H1 (cell line): Measurements from ENCODE around the gene TIMM8A.

Experiments used
- CTCF ChIP-seq, 3 experiments: IDR thresholded peaks; 1 replicate in 2 of 3; 2 replicates in 1 of 3; pipeline versions ENCODE4 v1.5.1 to v1.6.1; 2011; ENCODE audit warnings: low read length in 3 of 3, mild to moderate bottlenecking in 3 of 3, inconsistent platforms in 2 of 3, low read depth in 1 of 3, moderate library complexity in 1 of 3; ENCODE audit not compliant: insufficient read depth in 1 of 3; ENCODE audit errors: control extremely low read depth in 1 of 3
- EP300 ChIP-seq, 2 experiments: IDR thresholded peaks; 1 replicate in 1 of 2; 2 replicates in 1 of 2; pipeline ENCODE4 v1.6.1; 2011 to 2012; ENCODE audit warnings: low read depth in 2 of 2, low read length in 2 of 2, mild to moderate bottlenecking in 2 of 2, borderline replicate concordance in 1 of 2, inconsistent platforms in 1 of 2, moderate library complexity in 1 of 2
- MAFK ChIP-seq: IDR thresholded peaks from 2 replicates; pipeline ENCODE4 v1.6.1; 2012; ENCODE audit warnings: low read depth, mild to moderate bottlenecking, improper control_type of control experiment, low read length
- PHF8 ChIP-seq: fragments of 200-600 bp; sonication (generic); conservative IDR thresholded peaks from 2 replicates; pipeline ENCODE4 v1.7.1; 2012; ENCODE audit warnings: low read depth, mild to moderate bottlenecking, inconsistent platforms, low read length, moderate library complexity
- SRF ChIP-seq: IDR thresholded peaks from 2 replicates; pipeline ENCODE4 v1.6.1; 2011; ENCODE audit warnings: mild to moderate bottlenecking, low read depth, low read length, moderate library complexity
- YY1 ChIP-seq: IDR thresholded peaks from 2 replicates; pipeline ENCODE4 v1.6.1; 2011; ENCODE audit warnings: low read depth, mild to moderate bottlenecking, low read length

- no peak for TF ChIP-seq CTCF (IDR thresholded peaks at IDR 0.05; ENCODE audit: control extremely low read depth in 1 of 3, insufficient read depth in 1 of 3, low read depth in 1 of 3, low read length in 3 of 3)
- TF ChIP-seq YY1, result no peak
- TF ChIP-seq PHF8, result no peak
- no peak for TF ChIP-seq MAFK
- TF ChIP-seq SRF, result no peak
- TF ChIP-seq EP300 (IDR thresholded peaks at IDR 0.05; ENCODE audit: borderline replicate concordance in 1 of 2, low read depth in 2 of 2, low read length in 2 of 2), result no peak
Measured at GRCh38 chrX:101362116-101362515, 13.6 kb upstream of the TIMM8A start.
